ENCODE measurements around the gene CACNA1C.

Gene CACNA1C

GRCh38 chr12:2172491-2173214 lies 119.9 kb downstream of the CACNA1C start:
- no peak for DNase-seq (ENCODE audit: low spot score)
- no peak for TF ChIP-seq CTCF (IDR thresholded peaks at IDR 0.05; ENCODE audit: extremely low read depth, missing control alignments)

GRCh38 chr12:2173971-2174370 lies 121.2 kb downstream of the CACNA1C start:
- no peak for DNase-seq (ENCODE audit: low spot score)

GRCh38 chr12:2177003-2177402 lies 124.2 kb downstream of the CACNA1C start:
- no peak for TF ChIP-seq CTCF (IDR thresholded peaks at IDR 0.05; ENCODE audit: extremely low read depth, missing control alignments)
- no peak for DNase-seq (ENCODE audit: low spot score)

More at GRCh38 chr12:2173971-2174370, 121.2 kb downstream of the CACNA1C start:
- no peak for TF ChIP-seq CTCF (IDR thresholded peaks at IDR 0.05; ENCODE audit: extremely low read depth, missing control alignments)

GRCh38 chr12:2177751-2178150 lies 125.0 kb downstream of the CACNA1C start:
- no peak for DNase-seq (ENCODE audit: low spot score)
- TF ChIP-seq CTCF (IDR thresholded peaks at IDR 0.05; ENCODE audit: extremely low read depth, missing control alignments) = no peak

GRCh38 chr12:2179058-2179457 lies 126.3 kb downstream of the CACNA1C start:
- TF ChIP-seq CTCF (IDR thresholded peaks at IDR 0.05; ENCODE audit: extremely low read depth, missing control alignments) = no peak

GRCh38 chr12:2179953-2180736 lies 127.4 kb downstream of the CACNA1C start:
- no peak for DNase-seq (ENCODE audit: low spot score)
- no peak for TF ChIP-seq CTCF (IDR thresholded peaks at IDR 0.05; ENCODE audit: extremely low read depth, missing control alignments)

More at GRCh38 chr12:2179058-2179457, 126.3 kb downstream of the CACNA1C start:
- no peak for DNase-seq (ENCODE audit: low spot score)

GRCh38 chr12:2180737-2181082 lies 127.9 kb downstream of the CACNA1C start:
- TF ChIP-seq CTCF (IDR thresholded peaks at IDR 0.05; ENCODE audit: extremely low read depth, missing control alignments) = no peak
- no peak for DNase-seq (ENCODE audit: low spot score)

All from GM20000 (cell line).